Fibroblast of lung (primary cell): ENCODE data around the gene COL9A3.

Experiments used
- CTCF ChIP-seq, 2 donors: IDR thresholded peaks in 1 of 2; conservative IDR thresholded peaks in 1 of 2; 1 replicate in 1 of 2; 2 replicates in 1 of 2; pipeline ENCODE4 v1.5.1; 2011 to 2012; ENCODE audit warnings: low read length in 2 of 2, control low read depth in 1 of 2, inconsistent platforms in 1 of 2, low read depth in 1 of 2, mild to moderate bottlenecking in 1 of 2
- EZH2 ChIP-seq: IDR thresholded peaks from 2 replicates; pipeline ENCODE4 v1.5.1; 2012; ENCODE audit warnings: low read length, control low read depth, mild to moderate bottlenecking; ENCODE audit errors: missing control alignments

GRCh38 chr20:62855120-62855519, 38.3 kb downstream of the COL9A3 start:
- TF ChIP-seq CTCF (conservative IDR thresholded peaks at IDR 0.05 in 1 of 2, IDR thresholded peaks at IDR 0.05 in 1 of 2; ENCODE audit: low read depth in 1 of 2, low read length in 2 of 2) (no peak), EZH2 (no peak)
